Hepatocyte (in vitro differentiated cells): ENCODE measurements around the gene PAFAH2. TPM values are rescaled to one million over a fixed set of nuclear protein-coding genes. Genes with fewer than 3 reads are reported as not detected.

Source experiments
- DNase-seq: peaks from one replicate; pipeline ENCODE4 v3.0.0-alpha.2; 2016; ENCODE audit warnings: low spot score
- H2AFZ ChIP-seq: fragments of 200-600 bp; sonication (generic); 2 replicates; pipeline ENCODE4 v1.6.0; 2016; ENCODE audit warnings: antibody characterized with exemption, mild to moderate bottlenecking
- H3K27ac ChIP-seq: fragments of 200-600 bp; sonication (generic); 2 replicates; pipeline ENCODE4 v1.5.1; 2016; ENCODE audit warnings: mild to moderate bottlenecking
- H3K27me3 ChIP-seq: fragments of 200-600 bp; sonication (generic); 2 replicates; pipeline ENCODE4 v1.6.1; 2016
- H3K36me3 ChIP-seq: fragments of 200-600 bp; sonication (generic); replicated peaks from 2 replicates; pipeline ENCODE4 v1.5.1; 2016; ENCODE audit warnings: low read depth; ENCODE audit not compliant: insufficient read depth
- H3K4me1 ChIP-seq: fragments of 200-600 bp; sonication (generic); 2 replicates; pipeline ENCODE4 v1.5.1; 2016; ENCODE audit warnings: mild to moderate bottlenecking, moderate library complexity; ENCODE audit not compliant: insufficient read depth
- H3K4me2 ChIP-seq: fragments of 200-600 bp; sonication (generic); 2 replicates; pipeline ENCODE4 v1.6.0; 2016
- H3K4me3 ChIP-seq: fragments of 200-600 bp; sonication (generic); 2 replicates; pipeline ENCODE4 v1.5.1; 2016; ENCODE audit warnings: mild to moderate bottlenecking
- H3K79me2 ChIP-seq: fragments of 200-600 bp; sonication (generic); 2 replicates; pipeline ENCODE4 v1.6.0; 2017; ENCODE audit warnings: mild to moderate bottlenecking
- H3K9me2 ChIP-seq: fragments of 200-600 bp; sonication (generic); replicated peaks from 2 replicates; pipeline ENCODE4 v1.6.0; 2017; ENCODE audit warnings: mild to moderate bottlenecking; ENCODE audit not compliant: insufficient read depth
- H3K9me3 ChIP-seq: fragments of 200-600 bp; sonication (generic); 2 replicates; pipeline ENCODE4 v1.5.1; 2016; ENCODE audit warnings: low read depth, mild to moderate bottlenecking
- H4K20me1 ChIP-seq: fragments of 200-600 bp; sonication (generic); 2 replicates; pipeline ENCODE4 v1.6.0; 2016; ENCODE audit warnings: mild to moderate bottlenecking; ENCODE audit not compliant: insufficient read depth, poor library complexity, severe bottlenecking
- EZH2 ChIP-seq: fragments of 200-600 bp; sonication (generic); IDR thresholded peaks from 2 replicates; pipeline ENCODE4 v1.6.1; 2016; ENCODE audit warnings: antibody characterized with exemption, mild to moderate bottlenecking, borderline replicate concordance
- EZH2phosphoT487 ChIP-seq: fragments of 200-600 bp; sonication (generic); IDR thresholded peaks from one replicate; pipeline ENCODE4 v1.6.1; 2018; ENCODE audit warnings: antibody characterized with exemption, mild to moderate bottlenecking, low read depth, moderate library complexity; ENCODE audit not compliant: unreplicated experiment, severe bottlenecking
- WGBS: methylation state at CpG from one replicate; pipeline ENCODE4 v1.1.6; 2016; ENCODE audit warnings: low lambda C conversion rate; ENCODE audit errors: missing lambda C conversion rate; 5-methylcytosine and 5-hydroxymethylcytosine counted together
- polyA plus RNA-seq: library from polyadenylated mRNA; unstranded; fragments of >200 nt; fragmentation: Nextera tagmentation; extraction: Ambion mirVana; gene quantifications from 2 replicates; pipeline ENCODE4 v1.2.1, GENCODE V29; 2016
- total RNA-seq: library from RNA; depleted of rRNA; stranded (reverse); fragments of >200 nt; gene quantifications from 2 replicates; pipeline ENCODE4 v1.2.3, GENCODE V29; 2014
- TF ChIP-seq, protein P1 (sequence below): fragments of 200-600 bp; sonication (generic); IDR thresholded peaks from 2 replicates; pipeline ENCODE4 v1.5.1; 2016; ENCODE audit warnings: antibody characterized with exemption, mild to moderate bottlenecking; ENCODE audit not compliant: poor library complexity

PAFAH2 gene
- total and polyA plus RNA-seq, 2 experiments from 2014 or later, result 22.7 to 24.6 TPM

- Histone ChIP-seq H3K9me2 (no peaks in the 10 kb centered on the region), H3K27ac (no peak overlapping the region), H3K36me3 (no peaks in the 10 kb centered on the region), H2AFZ (no peak overlapping the region), H3K79me2 (no peaks in the 10 kb centered on the region), H3K4me2 (no peak overlapping the region), H3K27me3 (peaks cover 4% of the 10 kb centered on the region), H3K9me3 (no peaks in the 10 kb centered on the region), H3K4me1 (peaks cover 7% of the 10 kb centered on the region), H3K4me3 (no peak overlapping the region), H4K20me1 (no peaks in the 10 kb centered on the region)
- no peak for TF ChIP-seq EZH2
- no peak for DNase-seq
- WGBS, result 73% methylated on average over 2 of the region's 2 CpGs
Measured at GRCh38 chr1:25924454-25924853, 73.4 kb downstream of the PAFAH2 start.

- 2% methylated on average over 28 of the region's 32 CpGs for WGBS
- Histone ChIP-seq H3K4me3 (peak overlapping the region; percentile 40), H3K27ac (peak overlapping the region; percentile 75), H3K27me3 (peaks cover 4% of the 10 kb centered on the region), H3K4me2 (peak overlapping the region; percentile 98), H4K20me1 (no peaks in the 10 kb centered on the region), H3K36me3 (no peaks in the 10 kb centered on the region), H3K4me1 (peaks cover 7% of the 10 kb centered on the region), H3K9me2 (no peaks in the 10 kb centered on the region), H3K79me2 (no peaks in the 10 kb centered on the region), H2AFZ (peak overlapping the region; percentile 82), H3K9me3 (no peaks in the 10 kb centered on the region)
- TF ChIP-seq, protein P1, sequence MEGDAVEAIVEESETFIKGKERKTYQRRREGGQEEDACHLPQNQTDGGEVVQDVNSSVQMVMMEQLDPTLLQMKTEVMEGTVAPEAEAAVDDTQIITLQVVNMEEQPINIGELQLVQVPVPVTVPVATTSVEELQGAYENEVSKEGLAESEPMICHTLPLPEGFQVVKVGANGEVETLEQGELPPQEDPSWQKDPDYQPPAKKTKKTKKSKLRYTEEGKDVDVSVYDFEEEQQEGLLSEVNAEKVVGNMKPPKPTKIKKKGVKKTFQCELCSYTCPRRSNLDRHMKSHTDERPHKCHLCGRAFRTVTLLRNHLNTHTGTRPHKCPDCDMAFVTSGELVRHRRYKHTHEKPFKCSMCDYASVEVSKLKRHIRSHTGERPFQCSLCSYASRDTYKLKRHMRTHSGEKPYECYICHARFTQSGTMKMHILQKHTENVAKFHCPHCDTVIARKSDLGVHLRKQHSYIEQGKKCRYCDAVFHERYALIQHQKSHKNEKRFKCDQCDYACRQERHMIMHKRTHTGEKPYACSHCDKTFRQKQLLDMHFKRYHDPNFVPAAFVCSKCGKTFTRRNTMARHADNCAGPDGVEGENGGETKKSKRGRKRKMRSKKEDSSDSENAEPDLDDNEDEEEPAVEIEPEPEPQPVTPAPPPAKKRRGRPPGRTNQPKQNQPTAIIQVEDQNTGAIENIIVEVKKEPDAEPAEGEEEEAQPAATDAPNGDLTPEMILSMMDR, result no peak
- TF ChIP-seq EZH2phosphoT487 (no peak), EZH2 (no peak)
- peak; percentile 19 for DNase-seq
Measured at GRCh38 chr1:25922971-25923552, 74.8 kb downstream of the PAFAH2 start.

GRCh38 chr1:25922056-25922970 lies 75.5 kb downstream of the PAFAH2 start:
- no peaks in the 10 kb centered on the region for H3K9me2 ChIP-seq
- no peaks in the 10 kb centered on the region for H4K20me1 ChIP-seq
- no peaks in the 10 kb centered on the region for H3K9me3 ChIP-seq
- no peaks in the 10 kb centered on the region for H3K79me2 ChIP-seq
- H3K4me3 ChIP-seq, result peak overlapping the region; percentile 40
- peak overlapping the region; percentile 75 for H3K27ac ChIP-seq
- no peaks in the 10 kb centered on the region for H3K36me3 ChIP-seq
- peak; percentile 45 for DNase-seq
- H2AFZ ChIP-seq, result peak overlapping the region; percentile 82
- H3K27me3 ChIP-seq, result peaks cover 4% of the 10 kb centered on the region
- peaks cover 7% of the 10 kb centered on the region for H3K4me1 ChIP-seq
- H3K4me2 ChIP-seq, result peak overlapping the region; percentile 98
- TF ChIP-seq EZH2 (no peak), EZH2phosphoT487 (no peak)
- TF ChIP-seq, protein P1, result no peak
- WGBS, result 11% methylated on average over 30 of the region's 49 CpGs

DNA sequence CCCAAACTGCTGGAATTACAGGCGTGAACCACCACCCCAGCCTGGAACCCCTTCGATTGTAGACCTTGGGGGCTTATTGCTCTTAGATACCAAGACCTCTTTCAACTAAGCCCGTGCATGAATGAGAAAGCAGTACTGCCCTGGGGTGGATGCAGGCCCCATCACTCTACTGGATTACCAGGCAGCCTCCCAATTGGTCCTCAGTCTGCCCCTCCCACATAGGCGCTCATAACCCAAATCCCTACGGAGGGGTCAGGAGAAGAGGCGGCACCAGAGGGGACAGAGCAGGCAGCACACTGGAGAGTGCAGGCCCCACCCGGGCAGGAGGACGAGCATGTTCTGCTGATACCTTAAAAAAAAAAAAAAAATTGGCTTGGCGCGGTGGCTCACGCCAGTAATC lies 79.2 kb downstream of the PAFAH2 start:
- Histone ChIP-seq H2AFZ (no peak overlapping the region), H3K27me3 (no peaks in the 10 kb centered on the region), H3K79me2 (no peaks in the 10 kb centered on the region), H3K36me3 (no peaks in the 10 kb centered on the region), H3K4me3 (no peak overlapping the region), H3K4me2 (no peak overlapping the region), H3K27ac (no peak overlapping the region), H4K20me1 (no peaks in the 10 kb centered on the region), H3K9me3 (no peaks in the 10 kb centered on the region), H3K4me1 (peaks cover 4% of the 10 kb centered on the region), H3K9me2 (no peaks in the 10 kb centered on the region)
- TF ChIP-seq EZH2phosphoT487, result no peak
- TF ChIP-seq EZH2, result no peak
- TF ChIP-seq, protein P1, result no peak
- no peak for DNase-seq
- WGBS, result 80% methylated on average over 11 of the region's 11 CpGs
